Measurements from ENCODE around the gene ROR1. TPM values are rescaled to one million over a fixed set of nuclear protein-coding genes. Genes with fewer than 3 reads are reported as not detected.

The ROR1 gene
- total RNA-seq, 3 donors from 2014 or later, result 3.1 to 19.8 (median 3.4) TPM

DNA sequence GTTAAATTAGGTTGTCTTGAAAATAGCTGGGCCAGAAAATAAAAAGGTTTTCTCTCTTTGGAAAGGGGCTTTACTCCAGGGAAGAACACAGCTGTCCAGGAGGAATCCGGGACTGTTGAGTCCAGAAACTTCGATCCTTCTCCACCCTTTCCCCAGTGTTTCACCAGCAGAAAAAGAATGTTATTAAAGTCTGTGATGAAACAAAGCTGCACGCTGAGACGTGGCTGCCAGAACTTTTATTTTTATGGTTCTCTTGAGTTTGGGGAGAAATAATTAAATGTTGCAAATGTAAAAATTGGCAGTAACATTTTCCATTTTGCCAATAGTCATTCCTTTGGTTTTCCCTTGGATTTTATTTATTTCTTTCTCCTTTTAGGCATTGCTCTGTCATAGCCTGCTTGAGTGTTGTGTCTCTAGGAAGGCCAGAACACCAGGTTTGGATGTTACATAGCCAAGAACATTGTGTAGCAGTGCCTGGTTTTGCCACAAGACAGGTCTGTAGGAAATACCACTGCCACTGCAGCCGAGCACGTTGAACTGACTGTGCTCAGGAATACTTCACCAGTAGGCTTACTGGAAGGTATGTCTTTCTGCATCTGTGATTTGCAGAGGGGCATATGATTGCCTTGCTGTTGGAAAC is 87.4 kb downstream of the ROR1 start:
- Histone ChIP-seq H3K9me3 (no peaks in the 10 kb centered on the region), H3K4me1 (ENCODE audit: low read depth) (no peaks in the 10 kb centered on the region), H3K36me3 (ENCODE audit: low read depth) (no peaks in the 10 kb centered on the region), H3K4me3 (no peak overlapping the region)
- ATAC-seq (no peak), DNase-seq (no peak)
- intact Hi-C loops (cut with DNase I, micrococcal nuclease), result no loop called here
- TF ChIP-seq CTCF (IDR thresholded peaks at IDR 0.05), result no peak

DNA sequence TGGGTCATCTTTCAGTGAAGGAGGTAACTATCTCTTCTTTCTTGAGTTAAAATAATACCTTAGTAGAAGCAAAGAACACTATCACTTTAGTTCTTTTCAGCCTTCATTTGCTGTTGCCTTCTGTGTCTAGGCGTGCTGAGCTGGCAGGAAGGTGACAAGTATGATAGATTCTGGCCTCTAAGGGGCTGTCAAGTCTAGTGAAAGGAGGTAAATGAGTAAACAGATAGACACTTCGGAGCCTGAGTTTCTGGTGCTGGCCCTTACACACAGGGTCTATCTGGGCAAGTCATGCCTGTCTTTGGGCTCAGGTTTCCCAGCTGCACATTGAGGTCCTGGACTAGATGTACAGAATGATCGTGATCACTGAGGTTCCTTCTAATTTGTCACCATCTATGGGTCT is 89.3 kb downstream of the ROR1 start:
- H3K9me3 ChIP-seq, result no peaks in the 10 kb centered on the region
- H3K36me3 ChIP-seq (ENCODE audit: low read depth), result no peaks in the 10 kb centered on the region
- no peaks in the 10 kb centered on the region for H3K4me1 ChIP-seq (ENCODE audit: low read depth)
- DNase-seq, result no peak
- intact Hi-C loops (cut with DNase I, micrococcal nuclease), result no loop called here
- no peak for ATAC-seq
- no peak overlapping the region for H3K4me3 ChIP-seq
- no peak for TF ChIP-seq CTCF (IDR thresholded peaks at IDR 0.05)

DNA sequence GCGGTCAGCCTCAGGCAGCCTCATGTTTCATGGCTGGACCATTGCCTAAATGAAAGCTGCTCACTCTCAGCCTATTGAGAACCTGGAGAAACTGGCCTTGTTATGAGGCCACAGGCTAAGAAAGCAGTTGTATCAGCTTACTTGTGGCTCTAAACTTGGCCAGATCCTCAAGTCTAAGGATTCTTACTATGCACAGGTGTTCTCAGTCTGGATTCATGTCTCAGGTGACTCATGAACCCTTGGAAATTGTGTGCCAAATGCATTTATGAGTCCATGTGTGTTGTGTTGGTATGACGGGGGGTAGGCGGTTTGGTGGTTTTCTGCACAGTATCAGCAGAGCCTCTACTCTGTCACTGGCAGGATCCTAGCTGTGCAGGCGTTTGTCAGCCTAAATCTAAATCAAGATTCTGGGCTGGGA is 90.4 kb downstream of the ROR1 start:
- Histone ChIP-seq H3K4me1 (ENCODE audit: low read depth) (no peaks in the 10 kb centered on the region), H3K9me3 (no peaks in the 10 kb centered on the region), H3K4me3 (no peak overlapping the region), H3K36me3 (ENCODE audit: low read depth) (no peaks in the 10 kb centered on the region)
- no peak for TF ChIP-seq CTCF (IDR thresholded peaks at IDR 0.05)
- ATAC-seq (no peak), DNase-seq (no peak)
- intact Hi-C loops (cut with DNase I, micrococcal nuclease), result no loop called here

DNA sequence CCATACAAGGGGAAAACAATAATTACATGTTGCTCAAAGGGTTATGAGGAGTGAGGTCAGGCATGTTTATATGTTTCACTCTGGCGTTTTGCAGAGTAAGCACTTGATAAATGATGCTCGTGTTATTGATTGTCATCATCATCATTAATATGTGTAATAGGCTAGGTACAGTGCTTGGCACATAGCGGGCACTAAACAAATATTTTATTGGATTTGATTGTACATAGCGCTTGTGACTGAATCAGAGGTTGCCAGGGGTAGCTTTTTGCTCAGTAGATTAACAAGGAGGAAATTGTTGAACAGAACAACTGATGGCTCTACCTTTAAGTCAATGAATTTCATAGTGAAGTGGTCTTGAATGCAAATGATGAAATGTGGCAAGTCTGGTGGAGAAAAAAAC is 91.7 kb downstream of the ROR1 start:
- Histone ChIP-seq H3K4me1 (ENCODE audit: low read depth) (no peaks in the 10 kb centered on the region), H3K9me3 (no peaks in the 10 kb centered on the region), H3K4me3 (no peak overlapping the region), H3K36me3 (ENCODE audit: low read depth) (no peaks in the 10 kb centered on the region)
- intact Hi-C loops (cut with DNase I, micrococcal nuclease), result no loop called here
- ATAC-seq (no peak), DNase-seq (no peak)
- TF ChIP-seq CTCF (IDR thresholded peaks at IDR 0.05), result no peak

DNA sequence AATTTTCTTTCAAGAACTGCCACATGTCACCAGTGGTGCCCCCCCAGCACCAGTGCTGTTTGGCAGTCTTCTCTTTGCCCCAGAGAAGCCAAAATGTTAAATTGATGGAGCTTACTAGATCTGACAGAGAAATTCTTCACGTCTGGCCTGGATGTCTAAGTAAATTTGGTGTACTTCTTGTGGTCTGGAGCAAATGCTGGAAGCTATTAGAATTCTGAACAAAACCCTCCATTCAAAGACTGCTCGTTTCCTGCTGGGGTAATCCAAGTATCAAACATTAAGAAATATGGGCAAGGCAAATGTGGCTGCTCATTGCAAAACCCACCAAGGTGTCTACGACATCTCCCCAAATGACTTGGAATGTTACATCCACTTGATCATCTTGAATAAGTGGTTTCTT is 92.3 kb downstream of the ROR1 start:
- no peak for TF ChIP-seq CTCF (IDR thresholded peaks at IDR 0.05)
- H3K4me1 ChIP-seq (ENCODE audit: low read depth), result no peaks in the 10 kb centered on the region
- ATAC-seq (no peak), DNase-seq (no peak)
- H3K4me3 ChIP-seq, result no peak overlapping the region
- H3K9me3 ChIP-seq, result no peaks in the 10 kb centered on the region
- no peaks in the 10 kb centered on the region for H3K36me3 ChIP-seq (ENCODE audit: low read depth)
- intact Hi-C loops (cut with DNase I, micrococcal nuclease), result no loop called here

Data from mucosa of descending colon (tissue), 3 donors.